K562 (cell line): ENCODE measurements around the gene GRAMD2B. TPM values are rescaled to one million over a fixed set of nuclear protein-coding genes. Genes with fewer than 3 reads are reported as not detected.
"Not testable (repeated sequence)": the region's sequence is repeated elsewhere in the genome, so short reads cannot be mapped to it uniquely, and the experiment has no call there.

ENCODE experiments used
- ATAC-seq: fragments of 200-7000 bp; cut with Tn5 transposase; 3 replicates; pipeline ENCODE4 v1.9.1; 2020; ENCODE audit warnings: moderate library complexity
- BruUV-seq: library from RNA; stranded (reverse); fragments of 400-500 nt; replicated peaks from 2 replicates; lab custom pipeline; 2021; lab: Mats Ljungman, UMichigan
- CTCF ChIA-PET: fragments of 300-600 bp; formaldehyde crosslinking; extraction: SDS; loops from one replicate; lab custom pipeline; 2021; ENCODE audit warnings: low intra/inter-chr PET ratio; lab: Yijun Ruan, JAX
- POLR2A ChIA-PET: fragments of 300-600, 350-650 bp; sonication (Branson Sonifier 250); formaldehyde crosslinking; extraction: SDS; loops from one replicate; lab custom pipeline; 2021; ENCODE audit warnings: antibody characterized with exemption, inconsistent platforms; lab: Yijun Ruan, JAX
- DNase-seq, 4 experiments: peaks; one replicate each; pipeline versions ENCODE4 v3.0.0 to v3.0.0-alpha.2; 2011 to 2018; ENCODE audit warnings: low spot score in 3 of 4, mixed read lengths in 3 of 4; ENCODE audit errors: extremely low read depth in 1 of 4
- FAIRE-seq: peaks from 2 replicates; lab custom pipeline; 2011; peaks lifted over from hg19 to GRCh38; lab: Jason Lieb, UNC
- H2AFZ ChIP-seq: 2 replicates; pipeline ENCODE4 v1.6.0; 2011; ENCODE audit warnings: low read depth, low read length, control low read depth, inconsistent platforms
- H3K27ac ChIP-seq: fragments of 200-600 bp; 3 replicates; pipeline ENCODE4 v1.8.0; 2011; ENCODE audit warnings: low read depth, mild to moderate bottlenecking, control low read depth, inconsistent platforms, low read length, moderate library complexity, mixed read lengths; ENCODE audit errors: extremely low read depth
- H3K27me3 ChIP-seq, 2 experiments: fragments of 300-600 bp in 1 of 2; 2 replicates in 1 of 2; 3 replicates in 1 of 2; pipeline versions ENCODE4 v1.6.0 to v1.8.0; 2011; ENCODE audit warnings: inconsistent platforms in 2 of 2, low read length in 2 of 2, mild to moderate bottlenecking in 1 of 2, mixed read lengths in 1 of 2, moderate library complexity in 1 of 2; ENCODE audit not compliant: control insufficient read depth in 2 of 2, insufficient read depth in 2 of 2
- H3K36me3 ChIP-seq: fragments of 300-600 bp; 3 replicates; pipeline ENCODE4 v1.8.0; 2011; ENCODE audit warnings: mild to moderate bottlenecking, low read length, inconsistent platforms; ENCODE audit not compliant: control insufficient read depth, insufficient read depth
- H3K4me1 ChIP-seq, 2 experiments: fragments of 200-600 bp in 1 of 2; replicated peaks in 1 of 2; 2 replicates in 1 of 2; 3 replicates in 1 of 2; pipeline versions ENCODE4 v1.5.1 to v1.8.0; 2011; ENCODE audit warnings: inconsistent platforms in 2 of 2, low read length in 2 of 2, mild to moderate bottlenecking in 1 of 2, mixed read lengths in 1 of 2, moderate library complexity in 1 of 2; ENCODE audit not compliant: control insufficient read depth in 2 of 2, insufficient read depth in 2 of 2
- H3K4me2 ChIP-seq: 2 replicates; pipeline ENCODE4 v1.6.1; 2011; ENCODE audit warnings: low read length, control low read depth, inconsistent platforms, mixed read lengths; ENCODE audit not compliant: insufficient read depth
- H3K4me3 ChIP-seq: fragments of 200-600 bp; sonication (generic), shearing (Covaris generic); 2 replicates; pipeline ENCODE4 v1.5.1; 2016; ENCODE audit warnings: control low read depth, inconsistent platforms
- H3K79me2 ChIP-seq: fragments of 200-600 bp; 3 replicates; pipeline ENCODE4 v1.8.0; 2011; ENCODE audit warnings: low read length, inconsistent platforms; ENCODE audit not compliant: control insufficient read depth, insufficient read depth
- H3K9ac ChIP-seq, 2 experiments: 2 replicates each; pipeline versions ENCODE4 v1.6.0 to v1.6.1; 2011; ENCODE audit warnings: low read depth in 2 of 2, low read length in 2 of 2, control low read depth in 1 of 2, inconsistent platforms in 1 of 2, mild to moderate bottlenecking in 1 of 2, mixed read lengths in 1 of 2; ENCODE audit not compliant: insufficient read depth in 1 of 2
- H3K9me1 ChIP-seq: one replicate; pipeline ENCODE4 v1.6.0; 2011; ENCODE audit warnings: inconsistent platforms, mild to moderate bottlenecking, low read length, moderate library complexity; ENCODE audit not compliant: control insufficient read depth, insufficient read depth
- H3K9me3 ChIP-seq: replicated peaks from 2 replicates; pipeline ENCODE4 v1.5.1; 2011; ENCODE audit warnings: low read depth, low read length, inconsistent platforms; ENCODE audit not compliant: control insufficient read depth, insufficient read depth
- H4K20me1 ChIP-seq: replicated peaks from 2 replicates; pipeline ENCODE4 v1.6.1; 2011; ENCODE audit warnings: low read length, inconsistent platforms, mixed read lengths; ENCODE audit not compliant: control insufficient read depth, insufficient read depth
- BRD9 ChIP-seq: fragments of 450-650 bp; IDR thresholded peaks from 2 replicates; pipeline ENCODE4 v1.6.1; 2018; ENCODE audit warnings: low read depth; ENCODE audit not compliant: partially characterized antibody
- CREM ChIP-seq: IDR thresholded peaks from 2 replicates; pipeline ENCODE4 v1.6.1; 2014; ENCODE audit warnings: antibody characterized with exemption, low read depth
- EGR1 ChIP-seq: fragments of 450-650 bp; conservative IDR thresholded peaks from 2 replicates; pipeline ENCODE4 v1.6.1; 2017; ENCODE audit warnings: mild to moderate bottlenecking
- LARP7 ChIP-seq: fragments of 450-650 bp; IDR thresholded peaks from 2 replicates; pipeline ENCODE4 v1.6.1; 2016
- RBBP5 ChIP-seq: fragments of 200-600 bp; sonication (generic); IDR thresholded peaks from 2 replicates; pipeline ENCODE4 v1.6.1; 2012; ENCODE audit warnings: borderline replicate concordance, mild to moderate bottlenecking, low read length, control low read depth, inconsistent platforms; ENCODE audit not compliant: insufficient read depth, poor library complexity, severe bottlenecking
- ZFP36 ChIP-seq: fragments of 150-350 bp; IDR thresholded peaks from 2 replicates; pipeline ENCODE4 v1.6.1; 2018; ENCODE audit warnings: low read length, low read depth; ENCODE audit not compliant: partially characterized antibody
- ZNF431 ChIP-seq: sonication (generic); formaldehyde crosslinking; IDR thresholded peaks from 2 replicates; pipeline ENCODE4 v1.8.0; 2022; ENCODE audit warnings: mild to moderate bottlenecking, missing genetic modification reagents
- ZNF668 ChIP-seq: fragments of 250-450 bp; sonication (Bioruptor Pico); IDR thresholded peaks from 2 replicates; pipeline ENCODE4 v1.8.0; 2022; ENCODE audit warnings: mild to moderate bottlenecking, inconsistent platforms
- WGBS: fragments of 100-300 bp; shearing (Covaris generic); methylation state at CpG from one replicate; pipeline ENCODE4 v1.1.6; 2016; ENCODE audit warnings: low coverage, mixed read lengths; ENCODE audit not compliant: insufficient coverage; ENCODE audit errors: missing lambda C conversion rate; 5-methylcytosine and 5-hydroxymethylcytosine counted together
- in situ Hi-C: fragments of 300-500 bp; cut with MboI; formaldehyde crosslinking; loops from 4 replicates; pipeline ENCODE4 v1.15.0; 2018; ENCODE audit warnings: inconsistent platforms, mixed read lengths
- intact Hi-C: fragments of 100-400 bp; cut with micrococcal nuclease; formaldehyde crosslinking; loops from 2 replicates; pipeline ENCODE4 v1.14.2; 2022
- polyA plus RNA-seq, 8 experiments: library from polyadenylated mRNA; depleted of rRNA in 4 of 8; stranded (reverse) in 5 of 8; unstranded in 3 of 8; fragments of >200 nt; fragmentation: Nextera tagmentation in 2 of 8; fragmentation: Illumina TruSeq in 1 of 8; extraction: Ambion mirVana in 2 of 8; extraction: Trizol in 1 of 8; gene quantifications; 2 replicates each; pipeline versions ENCODE4 v1.2.1 to v1.2.3, GENCODE V29; 2011 to 2014; ENCODE audit warnings: inconsistent platforms in 1 of 8, missing spikeins in 1 of 8
- total RNA-seq, 7 experiments: library from RNA; depleted of rRNA in 6 of 7; stranded (reverse); fragments of >200 nt in 6 of 7; fragmentation: Illumina TruSeq in 2 of 7; extraction: Trizol in 2 of 7; gene quantifications; 2 replicates each; pipeline versions ENCODE4 v1.2.1 to v1.2.3, GENCODE V29; 2011 to 2021; ENCODE audit warnings: low replicate concordance in 1 of 7
- TF ChIP-seq, protein P1 (sequence below): IDR thresholded peaks from 3 replicates; pipeline ENCODE4 v1.6.1; 2011; ENCODE audit warnings: borderline replicate concordance, mild to moderate bottlenecking; ENCODE audit not compliant: insufficient read length, insufficient read depth
- TF ChIP-seq, protein P2 (sequence below): IDR thresholded peaks from 2 replicates; pipeline ENCODE4 v1.6.1; 2012; ENCODE audit warnings: low read depth, low read length, improper control_type of control experiment, borderline replicate concordance
- TF ChIP-seq, protein P3 (sequence below): fragments of 450-650 bp; conservative IDR thresholded peaks from 2 replicates; pipeline ENCODE4 v1.6.1; 2016; ENCODE audit warnings: missing genetic modification characterization, low read depth, mild to moderate bottlenecking, control low read depth, missing compliant biosample characterization

GRAMD2B gene
- total and polyA plus RNA-seq, 9 of the 15 experiments (the other 6 are each of a cell fraction or from before 2014, with no cell fraction given), result 0.32 to 4.2 (median 1.4) TPM

DNA sequence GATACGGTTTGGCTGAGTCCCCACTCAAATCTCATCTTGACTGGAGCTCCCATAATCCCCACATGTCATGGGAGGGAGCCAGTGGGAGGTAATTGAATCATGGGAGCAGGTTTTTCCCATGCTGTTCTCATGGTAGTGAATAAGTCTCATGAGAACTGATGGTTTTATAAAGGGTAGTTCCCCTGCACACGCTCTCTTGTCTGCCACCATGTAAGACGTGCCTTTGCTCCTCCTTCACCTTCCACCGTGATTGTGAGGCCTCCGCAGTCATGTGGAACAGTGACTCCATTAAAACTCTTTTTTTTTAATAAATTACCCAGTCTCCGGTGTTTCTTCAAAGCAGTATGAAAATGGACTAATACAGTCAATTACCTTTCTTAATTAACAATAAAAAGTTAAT, 16.5 kb downstream of the GRAMD2B start:
- H3K9ac ChIP-seq, FAIRE-seq, in situ Hi-C loops, CTCF ChIA-PET, H3K9me3 ChIP-seq, H3K27ac ChIP-seq, H4K20me1 ChIP-seq, H3K36me3 ChIP-seq, POLR2A ChIA-PET, H3K27me3 ChIP-seq, H3K9me1 ChIP-seq, H2AFZ ChIP-seq, BruUV-seq, H3K4me3 ChIP-seq, H3K4me2 ChIP-seq, DNase-seq, ATAC-seq, H3K4me1 ChIP-seq, H3K79me2 ChIP-seq, intact Hi-C loops: not testable (repeated sequence)
- WGBS, result 31% methylated on average over 6 of the region's 6 CpGs
- peak; percentile 23 for TF ChIP-seq ZFP36
- peak; percentile 94 for TF ChIP-seq ZNF431 (CRISPR knock-in tag)

DNA sequence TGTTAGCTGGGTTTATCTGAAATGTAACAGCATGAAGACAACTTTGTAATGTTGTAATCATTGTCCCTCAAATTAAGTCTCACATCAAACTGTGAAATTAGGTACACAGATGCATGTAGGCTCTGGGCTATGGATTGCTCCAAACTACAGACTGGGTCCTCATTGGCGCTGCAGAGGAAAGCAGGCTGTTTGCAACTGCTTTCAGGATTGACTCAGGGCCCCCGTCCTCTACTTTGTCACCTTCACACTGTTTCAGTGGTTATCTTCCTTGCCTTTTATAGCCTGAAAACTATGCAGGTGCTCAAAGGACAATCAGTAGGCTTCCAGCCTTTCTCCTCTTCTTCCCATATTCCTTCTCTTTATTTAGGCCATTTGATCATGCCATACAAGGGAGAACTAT, 18.0 kb downstream of the GRAMD2B start:
- CTCF ChIA-PET, result no interaction called here
- Histone ChIP-seq H3K27me3 (no peaks in the 10 kb centered on the region), H3K4me3 (no peak overlapping the region), H2AFZ (no peak overlapping the region), H3K27ac (no peak overlapping the region), H3K4me1 (no peaks in the 10 kb centered on the region), H3K9me1 (no peaks in the 10 kb centered on the region), H3K9me3 (no peaks in the 10 kb centered on the region), H3K9ac (no peak overlapping the region), H4K20me1 (no peaks in the 10 kb centered on the region), H3K79me2 (no peaks in the 10 kb centered on the region), H3K4me2 (no peak overlapping the region), H3K36me3 (no peaks in the 10 kb centered on the region)
- FAIRE-seq (no peak), DNase-seq (no peak), ATAC-seq (no peak)
- POLR2A ChIA-PET, result interaction anchor here (0.9 kb wide), 1 partner anchor 9 kb away, joined by 3 read pairs; no protein-coding TSS in a partner anchor
- in situ Hi-C loops (no loop called here), intact Hi-C loops (no loop called here)
- BruUV-seq, result no TSS peak
- 15% methylated on average over 2 of the region's 2 CpGs for WGBS
- TF ChIP-seq EGR1, result no peak
- no peak for TF ChIP-seq RBBP5
- TF ChIP-seq, protein P1, sequence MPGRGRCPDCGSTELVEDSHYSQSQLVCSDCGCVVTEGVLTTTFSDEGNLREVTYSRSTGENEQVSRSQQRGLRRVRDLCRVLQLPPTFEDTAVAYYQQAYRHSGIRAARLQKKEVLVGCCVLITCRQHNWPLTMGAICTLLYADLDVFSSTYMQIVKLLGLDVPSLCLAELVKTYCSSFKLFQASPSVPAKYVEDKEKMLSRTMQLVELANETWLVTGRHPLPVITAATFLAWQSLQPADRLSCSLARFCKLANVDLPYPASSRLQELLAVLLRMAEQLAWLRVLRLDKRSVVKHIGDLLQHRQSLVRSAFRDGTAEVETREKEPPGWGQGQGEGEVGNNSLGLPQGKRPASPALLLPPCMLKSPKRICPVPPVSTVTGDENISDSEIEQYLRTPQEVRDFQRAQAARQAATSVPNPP, result no peak
- TF ChIP-seq BRD9, result no peak
- TF ChIP-seq ZNF668 (CRISPR knock-in tag), result no peak
- TF ChIP-seq CREM, result no peak
- TF ChIP-seq LARP7, result no peak
- TF ChIP-seq, protein P2, sequence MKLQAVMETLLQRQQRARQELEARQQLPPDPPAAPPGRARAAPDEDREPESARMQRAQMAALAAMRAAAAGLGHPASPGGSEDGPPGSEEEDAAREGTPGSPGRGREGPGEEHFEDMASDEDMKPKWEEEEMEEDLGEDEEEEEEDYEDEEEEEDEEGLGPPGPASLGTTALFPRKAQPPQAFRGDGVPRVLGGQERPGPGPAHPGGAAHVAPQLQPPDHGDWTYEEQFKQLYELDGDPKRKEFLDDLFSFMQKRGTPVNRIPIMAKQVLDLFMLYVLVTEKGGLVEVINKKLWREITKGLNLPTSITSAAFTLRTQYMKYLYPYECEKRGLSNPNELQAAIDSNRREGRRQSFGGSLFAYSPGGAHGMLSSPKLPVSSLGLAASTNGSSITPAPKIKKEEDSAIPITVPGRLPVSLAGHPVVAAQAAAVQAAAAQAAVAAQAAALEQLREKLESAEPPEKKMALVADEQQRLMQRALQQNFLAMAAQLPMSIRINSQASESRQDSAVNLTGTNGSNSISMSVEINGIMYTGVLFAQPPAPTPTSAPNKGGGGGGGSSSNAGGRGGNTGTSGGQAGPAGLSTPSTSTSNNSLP, result no peak
- TF ChIP-seq, protein P3, sequence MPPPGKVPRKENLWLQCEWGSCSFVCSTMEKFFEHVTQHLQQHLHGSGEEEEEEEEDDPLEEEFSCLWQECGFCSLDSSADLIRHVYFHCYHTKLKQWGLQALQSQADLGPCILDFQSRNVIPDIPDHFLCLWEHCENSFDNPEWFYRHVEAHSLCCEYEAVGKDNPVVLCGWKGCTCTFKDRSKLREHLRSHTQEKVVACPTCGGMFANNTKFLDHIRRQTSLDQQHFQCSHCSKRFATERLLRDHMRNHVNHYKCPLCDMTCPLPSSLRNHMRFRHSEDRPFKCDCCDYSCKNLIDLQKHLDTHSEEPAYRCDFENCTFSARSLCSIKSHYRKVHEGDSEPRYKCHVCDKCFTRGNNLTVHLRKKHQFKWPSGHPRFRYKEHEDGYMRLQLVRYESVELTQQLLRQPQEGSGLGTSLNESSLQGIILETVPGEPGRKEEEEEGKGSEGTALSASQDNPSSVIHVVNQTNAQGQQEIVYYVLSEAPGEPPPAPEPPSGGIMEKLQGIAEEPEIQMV (tag), result no peak
